Fibroblast of peridontal ligament (primary cell): ENCODE measurements around the gene DNAAF6.
A peak's percentile ranks its signal among the peaks of the same experiment; 100 is the strongest.
"Not testable (repeated sequence)": the region's sequence is repeated elsewhere in the genome, so short reads cannot be mapped to it uniquely, and the experiment has no call there.

ENCODE experiments used
- DNase-seq: peaks from one replicate; pipeline ENCODE4 v3.0.0-alpha.2; 2010; ENCODE audit errors: extremely low read depth

The DNAAF6 gene

DNA sequence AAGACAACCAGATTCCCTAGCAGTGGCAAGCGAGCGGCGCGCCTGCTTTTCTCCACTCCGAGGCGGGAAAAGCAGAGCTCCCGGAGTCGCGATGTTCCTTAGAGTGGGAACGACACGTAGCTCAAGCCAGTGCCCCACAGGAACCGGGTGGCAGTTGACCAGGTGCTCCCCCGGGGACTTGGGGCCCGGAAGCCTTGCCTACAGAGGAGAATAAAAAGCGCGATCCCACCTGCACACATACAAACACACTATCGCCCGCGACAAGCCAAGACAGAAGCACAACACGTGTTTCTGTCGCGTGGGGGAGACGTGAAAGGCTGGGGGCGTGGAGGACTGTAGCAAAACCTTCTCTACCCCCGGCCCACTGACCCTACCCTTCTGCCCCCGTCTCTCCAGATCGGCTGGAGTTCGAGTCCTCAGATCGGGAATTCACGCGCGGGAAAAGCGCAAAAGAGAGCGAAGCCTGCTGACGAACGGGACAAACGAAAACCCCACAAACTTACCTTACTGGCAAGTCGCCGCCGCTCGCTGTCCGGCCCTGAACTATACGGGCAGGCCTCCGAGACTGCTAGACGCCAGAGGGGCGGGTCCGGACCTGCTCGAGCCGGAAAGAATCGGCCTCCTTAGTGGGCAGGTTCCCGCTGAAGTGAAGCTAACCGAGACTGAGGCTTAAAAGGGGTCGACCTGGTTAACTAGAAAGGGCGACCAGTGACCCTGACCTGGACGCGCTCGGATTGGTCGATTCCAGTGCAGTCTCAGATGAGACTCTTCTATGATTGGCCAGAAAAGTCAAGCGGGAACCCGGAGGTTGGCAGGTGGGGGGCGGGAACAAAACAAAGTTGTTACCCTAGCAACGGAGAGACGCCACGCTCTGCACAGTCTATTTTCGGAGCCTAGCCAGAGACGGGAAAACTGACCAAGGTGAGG lies at the start of gene DNAAF6, which contains the start of gene NUP62CL:
Gene DNAAF6, plus strand, starts transcription at position 842 of the 927 bp plus-strand sequence. CDS start 6,265 bp downstream, outside the sequence.
Gene NUP62CL, minus strand, starts transcription at position 664 of the 927 bp plus-strand sequence. CDS start 31,287 bp downstream, outside the sequence.
- DNase-seq = peak; percentile 1

DNA sequence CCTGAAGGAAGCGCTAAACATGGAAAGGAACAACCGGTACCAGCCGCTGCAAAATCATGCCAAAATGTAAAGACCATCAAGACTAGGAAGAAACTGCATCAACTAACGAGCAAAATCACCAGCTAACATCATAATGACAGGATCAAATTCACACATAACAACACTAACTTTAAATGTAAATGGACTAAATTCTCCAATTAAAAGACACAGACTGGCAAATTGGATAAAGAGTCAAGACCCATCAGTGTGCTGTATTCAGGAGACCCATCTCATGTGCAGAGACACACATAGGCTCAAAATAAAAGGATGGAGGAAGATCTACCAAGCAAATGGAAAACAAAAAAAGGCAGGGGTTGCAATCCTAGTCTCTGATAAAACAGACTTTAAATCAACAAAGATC lies 48.8 kb upstream of the DNAAF6 start:
- DNase-seq = not testable (repeated sequence)

DNA sequence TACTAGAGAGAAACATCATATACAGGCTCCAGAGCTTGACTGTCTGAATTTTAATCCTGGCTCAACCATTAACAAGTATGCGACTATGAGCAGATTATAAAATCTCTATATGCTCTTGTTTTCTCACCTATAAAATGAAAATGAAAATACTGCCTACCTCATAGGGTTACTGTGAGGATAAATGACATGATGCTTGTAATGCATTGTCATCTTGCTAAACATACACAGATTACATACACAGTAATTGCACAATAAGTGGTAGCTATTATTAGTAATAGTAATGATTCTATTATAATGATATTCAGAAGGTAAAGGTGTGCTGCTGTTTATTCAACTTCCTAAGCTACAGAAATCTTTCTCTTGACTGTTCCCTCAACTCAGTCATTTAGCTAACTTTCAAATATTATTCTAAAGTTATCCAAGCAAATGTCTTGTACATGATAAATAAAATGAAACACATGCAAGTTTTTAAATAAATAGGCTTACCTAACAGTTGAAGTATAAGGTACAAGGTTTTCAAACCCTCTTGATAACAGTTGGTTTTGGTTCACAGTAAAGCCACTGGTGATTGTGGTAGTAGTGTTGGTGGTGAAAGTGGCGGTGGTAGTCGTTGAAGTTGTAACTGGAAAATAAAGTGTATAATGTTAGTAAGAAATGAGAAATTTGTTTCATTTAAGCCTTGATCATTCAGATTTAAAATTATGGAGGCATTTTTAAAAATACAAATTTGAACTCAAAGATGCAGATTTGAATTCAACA lies 39.1 kb upstream of the DNAAF6 start:
- no peak for DNase-seq

DNA sequence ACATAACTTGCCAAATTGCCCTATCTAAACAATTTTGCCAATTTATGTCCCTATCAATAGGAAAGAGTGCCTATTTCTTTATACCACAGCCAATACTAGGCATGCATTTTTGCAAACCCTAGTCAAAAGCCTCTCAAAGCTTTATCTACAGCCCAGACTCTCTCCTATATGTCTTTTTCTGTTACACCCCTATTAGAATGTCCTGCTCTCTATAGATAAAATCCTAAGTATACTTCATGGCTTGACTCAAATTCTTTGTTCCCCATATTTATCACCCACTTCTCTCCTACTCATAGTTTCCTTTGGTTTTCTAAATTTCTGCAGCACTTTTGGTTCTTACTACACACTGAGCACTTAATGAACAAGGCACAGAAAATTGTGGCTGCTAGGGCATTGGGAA lies 38.2 kb upstream of the DNAAF6 start:
- DNase-seq = no peak

DNA sequence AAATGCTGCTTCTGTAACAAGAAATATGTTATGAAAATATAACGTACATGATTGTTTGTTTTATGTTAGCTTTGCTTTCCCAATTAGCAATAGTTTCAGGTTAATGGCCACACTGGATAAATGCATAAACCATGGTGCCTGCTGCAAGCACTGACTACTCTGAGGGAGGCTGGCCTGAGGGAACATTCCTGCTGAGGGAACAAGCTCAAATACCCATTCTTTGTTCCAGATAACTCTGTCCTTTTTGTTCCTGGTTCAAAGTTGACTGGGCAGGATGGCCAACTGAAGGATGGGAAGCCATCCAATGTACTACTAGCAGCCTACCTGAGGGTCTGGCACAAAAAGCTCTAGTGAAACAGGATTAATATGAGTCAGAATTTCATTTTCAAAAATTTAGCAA lies 37.7 kb upstream of the DNAAF6 start:
- DNase-seq = no peak

DNA sequence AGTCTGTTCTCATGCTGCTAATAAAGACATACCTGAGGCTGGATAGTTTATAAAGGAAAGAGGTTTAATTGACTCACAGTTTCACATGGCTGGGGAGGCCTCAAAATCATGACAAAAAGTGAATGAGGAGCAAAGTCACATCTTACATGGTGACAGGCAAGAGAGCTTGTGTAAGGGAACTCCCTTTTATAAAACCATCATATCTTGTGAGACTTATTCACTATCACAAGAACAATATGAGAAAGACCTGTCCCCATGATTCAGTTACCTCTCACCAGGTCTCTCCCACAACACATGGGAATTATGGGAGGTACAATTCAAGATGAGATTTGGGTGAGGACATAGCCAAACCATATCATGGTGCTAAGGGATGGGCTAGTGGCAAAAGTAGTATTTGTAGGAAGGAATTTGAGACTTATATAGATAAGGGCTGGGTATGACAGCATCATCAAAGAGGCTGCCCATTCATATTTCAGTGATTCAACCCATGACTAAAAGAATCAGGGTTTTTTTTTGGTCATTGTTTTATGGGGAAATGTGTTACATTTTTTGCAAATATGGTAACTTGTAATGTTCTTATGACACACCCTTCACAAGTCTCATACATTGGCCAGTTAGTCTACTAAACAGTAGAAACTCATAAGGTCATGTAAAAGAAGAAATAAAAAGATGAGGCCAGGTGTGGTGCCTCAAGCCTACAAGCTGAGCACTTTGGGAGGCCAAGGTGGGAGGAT lies 34.9 kb upstream of the DNAAF6 start:
- no peak for DNase-seq

DNA sequence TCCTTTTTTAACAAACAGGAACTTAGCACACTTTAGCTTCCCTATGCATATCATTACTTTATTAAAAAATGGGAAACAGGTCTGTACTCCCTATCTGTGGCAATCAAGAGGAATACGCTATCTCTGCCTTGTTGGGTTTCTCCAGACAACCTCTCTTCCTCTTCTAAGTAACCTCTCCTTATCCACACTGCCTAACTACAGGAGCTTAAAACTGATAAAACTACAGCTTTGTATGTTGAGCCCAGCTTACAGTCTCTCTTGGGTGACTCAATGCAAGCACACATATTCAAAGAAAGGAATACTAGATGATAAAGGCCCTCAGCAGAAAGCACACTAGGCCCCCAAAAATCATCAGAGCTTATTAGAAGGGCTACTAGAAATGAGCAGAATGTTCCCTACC lies 9.1 kb upstream of the DNAAF6 start:
- DNase-seq = no peak

DNA sequence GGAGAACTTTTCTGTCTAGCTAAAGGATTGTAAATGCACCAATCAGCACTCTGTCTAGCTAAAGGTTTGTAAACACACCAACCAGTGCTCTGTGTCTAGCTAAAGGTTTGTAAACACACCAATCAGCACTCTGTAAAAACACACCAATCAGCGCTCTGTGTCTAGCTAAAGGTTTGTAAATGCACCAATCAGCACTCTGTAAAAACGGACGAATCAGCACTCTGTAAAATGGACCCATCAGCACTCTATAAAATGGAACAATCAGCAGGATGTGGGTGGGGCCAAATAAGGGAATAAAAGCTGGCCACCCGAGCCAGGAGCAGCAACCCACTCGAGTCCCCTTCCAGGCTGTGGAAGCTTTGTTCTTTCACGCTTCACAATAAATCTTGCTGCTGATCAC lies 8.3 kb upstream of the DNAAF6 start:
- DNase-seq = not testable (repeated sequence)

DNA sequence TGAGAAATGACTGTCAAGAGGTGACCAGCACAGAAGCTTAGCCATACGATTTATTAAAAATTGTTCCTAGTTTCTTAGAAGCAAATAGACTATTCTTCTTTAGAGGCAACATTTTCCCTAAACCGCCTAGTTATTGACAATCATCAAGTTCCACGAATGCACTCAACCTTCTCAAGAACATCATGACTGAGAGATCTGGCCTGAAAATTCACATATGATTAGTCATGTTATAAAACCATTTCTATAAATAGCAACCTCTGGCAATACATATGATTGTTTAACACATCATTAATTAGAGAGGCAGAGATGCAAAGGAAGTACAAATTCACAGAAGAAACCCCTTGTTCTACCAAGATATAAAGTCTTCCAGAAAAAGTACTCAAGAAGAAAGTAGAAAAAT lies 6.9 kb upstream of the DNAAF6 start:
- DNase-seq = no peak

DNA sequence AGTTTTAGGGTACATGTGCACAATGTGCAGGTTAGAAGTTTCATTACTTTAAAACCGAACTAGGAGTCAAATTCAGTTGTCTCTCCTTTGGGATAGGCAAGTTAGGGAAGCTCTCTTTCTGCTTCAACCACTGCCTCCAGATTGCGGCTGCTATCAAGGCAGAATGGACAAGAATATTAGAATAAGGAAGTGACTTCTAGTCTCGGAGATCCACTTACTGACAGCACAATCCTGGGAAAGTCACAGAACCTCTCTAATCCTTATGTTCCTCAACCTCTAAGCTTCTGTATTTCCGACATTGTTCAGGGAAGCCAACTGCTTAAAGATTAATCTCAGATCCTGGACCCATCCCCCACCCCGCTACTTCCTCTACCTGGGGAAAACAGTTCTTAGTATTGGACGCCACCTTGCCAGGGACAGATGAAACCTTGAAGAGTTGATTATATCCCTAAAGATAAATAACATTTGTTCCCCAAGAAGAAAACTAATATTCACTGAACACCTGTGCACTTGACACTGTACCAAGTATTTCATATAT lies 2.3 kb upstream of the DNAAF6 start:
- DNase-seq = no peak

DNA sequence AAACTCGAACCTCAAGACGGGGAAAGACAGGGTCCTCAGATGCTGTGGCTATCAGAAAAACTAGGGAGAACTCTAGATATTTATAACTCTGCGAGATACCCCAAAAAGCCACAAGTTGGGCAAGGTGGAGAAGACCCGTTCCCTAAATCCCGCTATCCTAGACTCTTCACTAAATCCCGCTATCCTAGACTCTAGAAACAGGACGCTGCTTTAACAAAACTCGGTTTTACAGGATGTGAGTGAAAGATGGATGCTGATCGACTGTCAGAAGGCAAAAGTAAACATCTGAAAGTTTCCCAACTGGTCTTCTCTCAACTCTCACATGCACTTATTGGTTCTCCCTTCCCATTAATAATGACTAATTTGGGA lies 270 bp downstream of the DNAAF6 start:
- DNase-seq = no peak

DNA sequence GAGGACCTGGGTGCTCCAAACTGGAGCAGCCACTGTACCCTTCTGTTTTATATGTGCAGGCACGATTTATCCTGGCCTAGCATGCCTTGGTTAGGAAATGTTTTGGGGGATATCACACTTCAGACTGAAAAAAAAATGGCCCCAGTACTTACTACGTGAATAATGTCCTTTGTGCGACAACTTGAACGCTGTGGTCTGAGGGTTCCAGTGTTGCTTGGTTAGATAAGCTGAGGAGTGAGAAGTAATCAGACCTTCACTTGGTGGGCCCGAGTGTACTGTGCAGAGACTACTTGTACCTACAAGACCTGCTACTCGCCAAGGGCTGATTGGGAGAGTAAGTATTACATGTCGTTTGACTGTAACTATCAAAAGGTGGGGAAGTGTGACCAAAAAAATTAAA lies 678 bp downstream of the DNAAF6 start:
- DNase-seq = no peak

DNA sequence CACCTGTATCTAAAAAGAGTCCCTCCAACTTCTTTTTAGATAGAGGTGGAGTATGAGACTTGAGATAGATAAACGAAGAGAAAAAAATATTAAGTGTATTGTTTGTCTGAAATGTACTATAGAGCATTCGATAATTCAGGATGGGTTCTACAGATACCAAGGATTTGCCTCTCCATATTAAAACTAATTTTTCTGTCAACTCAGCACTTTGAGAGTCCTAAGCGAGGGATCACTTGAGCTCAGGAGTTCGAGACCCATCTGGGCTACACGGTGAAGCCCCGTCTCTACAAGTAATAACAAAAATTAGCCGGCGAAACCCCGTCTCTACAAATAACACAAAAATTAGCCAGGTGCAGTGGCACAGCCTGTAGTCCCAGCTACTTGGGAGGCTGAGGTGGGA lies 1.5 kb downstream of the DNAAF6 start:
- no peak for DNase-seq

DNA sequence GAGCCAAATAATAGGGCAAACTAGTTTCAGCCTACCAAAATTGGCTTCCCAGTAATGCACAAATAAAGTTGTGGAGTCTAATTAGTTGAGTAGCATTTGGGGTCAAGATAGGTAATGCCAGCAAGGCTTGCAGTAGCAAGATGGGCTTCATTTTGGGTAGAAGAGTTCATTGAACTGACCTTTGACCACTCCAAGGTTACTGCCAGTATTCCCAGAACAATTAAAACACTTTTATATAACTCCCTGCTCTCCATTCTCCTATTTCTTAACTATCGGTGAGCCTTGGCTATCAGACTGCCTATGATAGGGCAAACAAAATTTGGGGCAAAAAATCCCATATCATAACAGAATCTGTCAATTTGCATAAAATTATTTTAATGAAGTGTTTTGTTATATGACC lies 7.1 kb downstream of the DNAAF6 start:
- no peak for DNase-seq

DNA sequence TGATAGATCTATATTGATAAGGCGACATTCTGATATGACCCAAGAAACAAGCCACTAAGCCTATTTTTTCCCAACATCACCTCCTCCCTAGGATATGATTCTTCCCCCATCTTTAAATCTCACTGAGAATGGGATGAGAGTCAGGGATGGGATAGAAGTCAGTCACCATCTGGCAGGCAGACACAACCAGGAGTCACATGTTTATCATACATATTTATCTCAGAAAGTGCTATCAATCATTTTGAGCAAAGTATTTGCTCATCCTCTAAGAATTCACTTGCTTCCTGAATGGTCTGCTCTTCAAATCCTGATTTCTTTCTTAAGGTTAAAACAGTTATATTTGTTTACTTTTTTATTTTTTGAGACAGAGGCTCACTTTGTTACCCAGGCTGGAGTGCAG lies 20.3 kb downstream of the DNAAF6 start:
- no peak for DNase-seq

DNA sequence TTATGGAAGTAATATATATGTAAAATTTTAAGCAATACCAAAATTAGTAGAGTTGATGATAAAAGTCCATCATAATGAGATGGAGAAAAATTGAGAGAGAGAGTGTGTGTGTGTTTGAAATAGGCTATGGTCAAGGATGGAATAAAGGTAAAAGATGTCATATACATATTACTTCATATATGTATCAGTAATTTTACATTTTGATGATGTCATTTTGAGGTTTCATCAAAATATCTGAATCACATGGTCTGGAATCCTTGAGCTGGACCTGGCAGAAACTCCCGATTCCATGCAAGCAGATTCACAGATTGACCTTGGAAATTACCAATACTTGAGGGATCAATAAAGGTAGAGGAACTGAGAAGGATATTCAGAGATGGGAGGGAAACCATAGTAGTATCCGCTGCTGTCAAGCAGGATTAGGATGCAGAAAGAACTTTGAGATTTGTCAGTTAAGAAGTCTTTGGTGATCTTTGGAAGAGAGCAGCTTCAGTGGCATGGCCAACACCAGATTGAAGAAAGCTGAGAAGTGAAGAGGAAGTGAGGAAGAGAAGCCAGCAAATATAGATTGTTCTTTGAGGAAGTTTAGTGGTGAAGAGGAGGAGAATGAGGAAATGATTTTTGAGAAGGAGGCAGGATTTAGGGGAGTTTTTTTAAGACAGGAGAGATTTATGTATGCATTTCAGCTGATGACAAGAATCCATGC lies 21.5 kb downstream of the DNAAF6 start:
- no peak for DNase-seq

DNA sequence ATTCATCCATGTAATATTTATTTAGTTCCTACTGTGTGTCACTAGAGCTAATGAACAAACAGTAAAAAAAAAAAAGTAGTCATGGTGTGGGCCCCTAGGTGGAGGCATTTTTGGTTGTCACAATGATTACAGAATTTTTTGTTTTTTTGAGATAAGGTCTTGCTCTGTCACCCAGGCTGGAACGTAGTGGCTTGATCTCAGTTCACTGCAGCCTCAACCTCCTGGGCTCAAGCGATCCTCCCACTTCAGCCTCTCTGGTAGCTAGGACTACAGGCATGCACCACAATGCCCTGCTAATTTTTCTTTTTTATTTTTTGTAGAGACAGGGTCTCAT lies 22.0 kb downstream of the DNAAF6 start:
- no peak for DNase-seq

DNA sequence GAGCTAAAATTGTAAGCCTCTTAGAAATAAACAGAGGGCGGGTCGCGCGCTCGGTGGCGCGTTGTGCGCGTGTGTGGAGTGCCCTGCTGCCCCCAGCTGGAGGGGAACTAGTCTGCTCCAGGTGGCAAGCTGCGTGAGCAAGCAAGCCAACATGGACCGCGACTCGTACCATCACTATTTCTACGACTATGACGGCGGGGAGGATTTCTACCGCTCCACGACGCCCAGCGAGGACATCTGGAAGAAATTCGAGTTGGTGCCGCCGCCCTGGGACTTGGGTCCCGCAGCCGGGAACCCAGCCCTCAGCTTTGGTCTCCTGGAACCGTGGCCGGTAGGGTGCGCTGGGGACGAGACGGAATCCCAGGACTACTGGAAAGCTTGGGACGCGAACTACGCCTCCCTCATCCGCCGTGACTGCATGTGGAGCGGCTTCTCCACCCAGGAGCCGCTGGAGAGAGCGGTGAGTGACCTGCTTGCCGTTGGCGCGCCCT lies 66.1 kb downstream of the DNAAF6 start:
- DNase-seq = no peak

DNA sequence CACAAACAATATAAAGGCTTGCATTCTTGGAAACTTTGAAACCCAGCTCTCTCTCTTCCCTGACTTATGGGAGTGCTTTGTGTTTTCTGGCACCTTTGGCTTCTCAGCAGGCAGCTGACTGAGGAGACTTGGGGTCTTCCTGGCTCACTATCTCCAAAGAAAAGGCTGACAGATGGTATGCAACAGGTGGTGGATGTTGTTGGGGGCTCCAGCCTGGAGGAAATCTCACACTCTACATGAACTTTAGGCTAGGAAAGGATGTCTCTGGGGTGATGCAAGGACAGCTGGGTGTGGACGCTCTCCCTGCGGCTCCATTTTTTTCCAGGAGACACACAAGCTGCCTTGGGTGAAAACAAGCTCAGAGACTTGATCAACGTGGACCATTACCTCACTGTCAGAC lies 67.4 kb downstream of the DNAAF6 start:
- DNase-seq = no peak

DNA sequence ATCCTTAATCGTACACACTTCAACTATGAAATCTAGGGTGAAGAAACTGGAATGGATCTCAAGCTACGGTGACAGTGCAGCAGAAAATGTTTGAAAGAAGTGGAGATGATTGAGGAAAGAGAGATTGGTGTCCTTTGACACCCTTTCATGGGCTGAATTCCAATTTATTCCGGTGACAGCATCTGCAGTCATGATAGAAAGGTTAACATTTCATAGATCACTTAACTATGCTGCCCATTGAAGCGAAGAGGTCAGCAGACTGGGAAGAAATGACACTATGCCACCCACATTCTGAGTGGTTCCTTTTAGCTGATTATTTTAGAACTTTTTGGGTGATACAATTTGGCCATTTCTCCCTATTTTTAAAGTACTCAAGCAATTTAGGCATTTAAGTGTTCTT lies 82.3 kb downstream of the DNAAF6 start:
- no peak for DNase-seq

DNA sequence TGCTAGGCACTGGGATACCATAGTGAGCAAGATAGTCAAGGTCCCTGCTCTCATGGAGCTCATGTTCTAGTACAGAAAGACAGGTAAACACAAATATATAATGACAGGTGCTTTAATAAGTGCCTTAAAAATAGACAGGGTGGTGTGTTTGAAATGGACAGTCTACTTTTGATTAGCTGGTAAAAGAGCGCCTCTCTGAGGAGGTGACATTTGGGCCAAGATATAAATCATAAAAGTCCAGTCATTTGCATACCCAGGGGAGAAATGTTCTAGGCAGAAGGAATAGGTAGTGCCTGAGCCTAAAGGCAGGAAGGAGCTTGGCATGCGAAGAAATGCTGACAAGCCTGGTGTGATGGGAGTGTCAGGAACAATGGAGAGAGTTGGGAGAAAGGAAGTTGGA lies 83.6 kb downstream of the DNAAF6 start:
- DNase-seq = no peak
